Breast epithelium (tissue), 4 donors: Measurements from ENCODE around the gene FLRT2. TPM values are rescaled to one million over a fixed set of nuclear protein-coding genes. Genes with fewer than 3 reads are reported as not detected.

Experiments
- DNase-seq, 2 donors: peaks; one replicate each; pipeline ENCODE4 v3.0.0-alpha.2; 2019; ENCODE audit warnings: low spot score in 2 of 2
- H3K27ac ChIP-seq, 2 donors: fragments of 200-600 bp; sonication (generic) in 1 of 2; one replicate each; pipeline ENCODE4 v1.5.1; 2016 to 2019; ENCODE audit warnings: mild to moderate bottlenecking in 1 of 2
- H3K27me3 ChIP-seq, 2 donors: fragments of 200-600 bp; sonication (generic) in 1 of 2; one replicate each; pipeline versions ENCODE4 v1.5.1 to v1.6.0; 2017 to 2019; ENCODE audit warnings: control low read depth in 1 of 2, mild to moderate bottlenecking in 1 of 2
- H3K36me3 ChIP-seq: fragments of 200-600 bp; one replicate; pipeline ENCODE4 v1.5.1; 2019
- H3K4me1 ChIP-seq, 2 donors: fragments of 200-600 bp; sonication (generic); one replicate each; pipeline ENCODE4 v1.5.1; 2016 to 2019; ENCODE audit warnings: control low read depth in 1 of 2
- H3K4me3 ChIP-seq, 3 donors: fragments of 200-600 bp; sonication (generic); 1 replicate in 2 of 3; 2 replicates in 1 of 3; pipeline ENCODE4 v1.5.1; 2016 to 2019; ENCODE audit warnings: mild to moderate bottlenecking in 3 of 3, moderate library complexity in 2 of 3
- H3K9me3 ChIP-seq, 2 donors: fragments of 200-600 bp; sonication (generic) in 1 of 2; one replicate each; pipeline ENCODE4 v1.5.1; 2016 to 2019; ENCODE audit warnings: control low read depth in 1 of 2
- POLR2A ChIP-seq: fragments of 450-650 bp; IDR thresholded peaks from one replicate; pipeline ENCODE4 v1.6.1; 2016; ENCODE audit warnings: antibody characterized with exemption, mild to moderate bottlenecking, moderate library complexity
- POLR2AphosphoS5 ChIP-seq, 3 donors: sonication (generic); formaldehyde crosslinking; IDR thresholded peaks; one replicate each; pipeline ENCODE4 v1.6.1; 2017; ENCODE audit warnings: antibody characterized with exemption in 3 of 3
- intact Hi-C: fragments of 100-400 bp; cut with DNase I; formaldehyde crosslinking; loops from one replicate; pipeline ENCODE4 v1.15.1; 2023; ENCODE audit warnings: low total_unique reads
- total RNA-seq, 3 donors: library from RNA; depleted of rRNA; stranded (reverse); fragments of >200 nt; gene quantifications; one replicate each; pipeline ENCODE4 v1.1.0, GENCODE V29; 2016
- TF ChIP-seq, protein P1 (sequence below), 3 donors: fragments of 450-650 bp; IDR thresholded peaks; one replicate each; pipeline ENCODE4 v1.5.1; 2016 to 2017; ENCODE audit warnings: antibody characterized with exemption in 3 of 3, mild to moderate bottlenecking in 3 of 3, moderate library complexity in 3 of 3

Gene FLRT2
- total RNA-seq, 3 donors from 2014 or later: 5.2 to 12.6 (median 10.5) TPM

- no peak overlapping the region for H3K27ac ChIP-seq
- H3K36me3 ChIP-seq: no peaks in the 10 kb centered on the region
- H3K9me3 ChIP-seq: no peaks in the 10 kb centered on the region
- TF ChIP-seq POLR2A (no peak), POLR2AphosphoS5 (IDR thresholded peaks at IDR 0.05) (no peak)
- TF ChIP-seq, protein P1, sequence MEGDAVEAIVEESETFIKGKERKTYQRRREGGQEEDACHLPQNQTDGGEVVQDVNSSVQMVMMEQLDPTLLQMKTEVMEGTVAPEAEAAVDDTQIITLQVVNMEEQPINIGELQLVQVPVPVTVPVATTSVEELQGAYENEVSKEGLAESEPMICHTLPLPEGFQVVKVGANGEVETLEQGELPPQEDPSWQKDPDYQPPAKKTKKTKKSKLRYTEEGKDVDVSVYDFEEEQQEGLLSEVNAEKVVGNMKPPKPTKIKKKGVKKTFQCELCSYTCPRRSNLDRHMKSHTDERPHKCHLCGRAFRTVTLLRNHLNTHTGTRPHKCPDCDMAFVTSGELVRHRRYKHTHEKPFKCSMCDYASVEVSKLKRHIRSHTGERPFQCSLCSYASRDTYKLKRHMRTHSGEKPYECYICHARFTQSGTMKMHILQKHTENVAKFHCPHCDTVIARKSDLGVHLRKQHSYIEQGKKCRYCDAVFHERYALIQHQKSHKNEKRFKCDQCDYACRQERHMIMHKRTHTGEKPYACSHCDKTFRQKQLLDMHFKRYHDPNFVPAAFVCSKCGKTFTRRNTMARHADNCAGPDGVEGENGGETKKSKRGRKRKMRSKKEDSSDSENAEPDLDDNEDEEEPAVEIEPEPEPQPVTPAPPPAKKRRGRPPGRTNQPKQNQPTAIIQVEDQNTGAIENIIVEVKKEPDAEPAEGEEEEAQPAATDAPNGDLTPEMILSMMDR (IDR thresholded peaks at IDR 0.05): no peak
- no peaks in the 10 kb centered on the region for H3K4me1 ChIP-seq
- no peak for DNase-seq
- intact Hi-C loops: no loop called here
- no peaks in the 10 kb centered on the region for H3K27me3 ChIP-seq
- H3K4me3 ChIP-seq: no peak overlapping the region
These were observed 67.8 kb downstream of the FLRT2 start for GRCh38 chr14:85597701-85598100.

DNA sequence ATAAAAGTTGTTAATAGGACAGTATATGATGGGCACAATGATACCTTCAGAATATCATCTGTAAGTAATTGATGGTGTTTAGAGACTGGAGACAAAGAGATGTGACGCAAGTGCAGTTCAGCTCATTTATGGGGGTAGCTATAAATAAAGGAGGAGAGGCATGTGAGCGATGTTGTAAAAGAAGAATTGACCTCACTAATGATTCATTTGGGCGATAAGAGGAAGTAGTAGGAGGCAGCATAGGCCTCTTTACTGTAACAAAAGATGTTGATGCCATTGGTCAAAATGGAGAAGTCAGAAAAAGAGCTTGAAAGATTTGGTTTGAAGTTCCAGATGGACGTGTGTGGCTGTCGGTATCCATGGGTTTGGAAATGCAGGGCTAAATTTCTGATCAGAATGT is 70.0 kb downstream of the FLRT2 start:
- H3K36me3 ChIP-seq: no peaks in the 10 kb centered on the region
- no peak for DNase-seq
- intact Hi-C loops: no loop called here
- H3K4me1 ChIP-seq: no peaks in the 10 kb centered on the region
- no peak for TF ChIP-seq POLR2A
- TF ChIP-seq POLR2AphosphoS5 (IDR thresholded peaks at IDR 0.05): no peak
- TF ChIP-seq, protein P1 (IDR thresholded peaks at IDR 0.05): no peak
- no peak overlapping the region for H3K27ac ChIP-seq
- no peaks in the 10 kb centered on the region for H3K27me3 ChIP-seq
- no peaks in the 10 kb centered on the region for H3K9me3 ChIP-seq
- H3K4me3 ChIP-seq: no peak overlapping the region

GRCh38 chr14:85601246-85601645 is 71.3 kb downstream of the FLRT2 start:
- Histone ChIP-seq H3K27ac (no peak overlapping the region), H3K27me3 (no peaks in the 10 kb centered on the region), H3K4me3 (no peak overlapping the region), H3K4me1 (no peaks in the 10 kb centered on the region), H3K36me3 (no peaks in the 10 kb centered on the region), H3K9me3 (no peaks in the 10 kb centered on the region)
- DNase-seq: no peak
- intact Hi-C loops: no loop called here
- TF ChIP-seq POLR2AphosphoS5 (IDR thresholded peaks at IDR 0.05): no peak
- no peak for TF ChIP-seq POLR2A
- TF ChIP-seq, protein P1 (IDR thresholded peaks at IDR 0.05): no peak

- intact Hi-C loops: no loop called here
- H3K4me3 ChIP-seq: no peak overlapping the region
- H3K9me3 ChIP-seq: no peaks in the 10 kb centered on the region
- DNase-seq: no peak
- H3K27ac ChIP-seq: no peak overlapping the region
- TF ChIP-seq POLR2AphosphoS5 (IDR thresholded peaks at IDR 0.05): no peak
- TF ChIP-seq POLR2A: no peak
- TF ChIP-seq, protein P1 (IDR thresholded peaks at IDR 0.05): no peak
- no peaks in the 10 kb centered on the region for H3K36me3 ChIP-seq
- no peaks in the 10 kb centered on the region for H3K4me1 ChIP-seq
- H3K27me3 ChIP-seq: no peaks in the 10 kb centered on the region
These were observed 71.7 kb downstream of the FLRT2 start for GRCh38 chr14:85601690-85602089.

- Histone ChIP-seq H3K4me1 (no peaks in the 10 kb centered on the region), H3K4me3 (no peak overlapping the region), H3K27me3 (no peaks in the 10 kb centered on the region), H3K36me3 (no peaks in the 10 kb centered on the region), H3K9me3 (no peaks in the 10 kb centered on the region), H3K27ac (no peak overlapping the region)
- TF ChIP-seq, protein P1 (IDR thresholded peaks at IDR 0.05): no peak
- no peak for TF ChIP-seq POLR2A
- no peak for TF ChIP-seq POLR2AphosphoS5 (IDR thresholded peaks at IDR 0.05)
- no peak for DNase-seq
- intact Hi-C loops: no loop called here
These were observed 72.4 kb downstream of the FLRT2 start for GRCh38 chr14:85602345-85602744.
